Chondrocyte (in vitro differentiated cells): ENCODE results near the gene TAF13. TPM values are rescaled to one million over a fixed set of nuclear protein-coding genes. Genes with fewer than 3 reads are reported as not detected.

Experiments
- DNase-seq: peaks from one replicate; pipeline ENCODE4 v3.0.0; 2021; ENCODE audit warnings: mixed read lengths, low spot score
- H3K27ac Mint-ChIP-seq: one replicate; pipeline ENCODE4 v1.8.0; 2021; ENCODE audit warnings: mild to moderate bottlenecking, moderate library complexity, mixed read lengths; ENCODE audit not compliant: unreplicated experiment
- H3K27me3 Mint-ChIP-seq: 2 replicates; pipeline ENCODE4 v1.8.0; 2021; ENCODE audit warnings: low read depth, mixed read lengths
- H3K36me3 Mint-ChIP-seq: 2 replicates; pipeline ENCODE4 v1.8.0; 2021; ENCODE audit warnings: low read depth, mixed read lengths
- H3K4me1 Mint-ChIP-seq: 2 replicates; pipeline ENCODE4 v1.8.0; 2021; ENCODE audit warnings: low read depth, mild to moderate bottlenecking, mixed read lengths
- H3K4me3 Mint-ChIP-seq: one replicate; pipeline ENCODE4 v1.8.0; 2021; ENCODE audit warnings: mild to moderate bottlenecking, moderate library complexity, mixed read lengths; ENCODE audit not compliant: unreplicated experiment
- H3K9me3 Mint-ChIP-seq: 2 replicates; pipeline ENCODE4 v1.8.0; 2021; ENCODE audit warnings: low read depth, mixed read lengths
- CTCF ChIP-seq: fragments of 200-600 bp; sonication (generic); IDR thresholded peaks from 2 replicates; pipeline ENCODE4 v1.5.0; 2021; ENCODE audit warnings: antibody characterized with exemption, mild to moderate bottlenecking, moderate library complexity
- total RNA-seq: library from RNA; stranded (reverse); gene quantifications from 3 replicates; pipeline ENCODE4 v1.2.1, GENCODE V29; 2021

Gene TAF13
- total RNA-seq, 1 donor from 2014 or later, result 82.9 TPM

GRCh38 chr1:109078317-109078716 is 2.5 kb upstream of the TAF13 start:
- TF ChIP-seq CTCF, result no peak
- Mint-ChIP-seq H3K27me3 (no peaks in the 10 kb centered on the region), H3K36me3 (peaks cover 2% of the 10 kb centered on the region), H3K27ac (no peak overlapping the region), H3K9me3 (no peaks in the 10 kb centered on the region), H3K4me3 (no peak overlapping the region), H3K4me1 (peaks cover 29% of the 10 kb centered on the region)
- no peak for DNase-seq

- Mint-ChIP-seq H3K36me3 (peaks cover 18% of the 10 kb centered on the region), H3K4me3 (no peak overlapping the region), H3K4me1 (peaks cover 25% of the 10 kb centered on the region), H3K9me3 (no peaks in the 10 kb centered on the region), H3K27me3 (no peaks in the 10 kb centered on the region), H3K27ac (no peak overlapping the region)
- no peak for TF ChIP-seq CTCF
- DNase-seq, result no peak
These were observed 6.5 kb downstream of the TAF13 start for GRCh38 chr1:109069294-109069693.

GRCh38 chr1:109067883-109068282 is 7.9 kb downstream of the TAF13 start:
- Mint-ChIP-seq H3K36me3 (peaks cover 16% of the 10 kb centered on the region), H3K27ac (no peak overlapping the region)

GRCh38 chr1:109065137-109065536 is 10.7 kb downstream of the TAF13 start:
- H3K4me1 Mint-ChIP-seq, result peaks cover 4% of the 10 kb centered on the region
- no peak overlapping the region for H3K27ac Mint-ChIP-seq
- DNase-seq, result no peak
- peaks cover 15% of the 10 kb centered on the region for H3K36me3 Mint-ChIP-seq
- no peak for TF ChIP-seq CTCF
- no peak overlapping the region for H3K4me3 Mint-ChIP-seq
- no peaks in the 10 kb centered on the region for H3K27me3 Mint-ChIP-seq
- H3K9me3 Mint-ChIP-seq, result no peaks in the 10 kb centered on the region

More at GRCh38 chr1:109067883-109068282, 7.9 kb downstream of the TAF13 start:
- H3K4me1 Mint-ChIP-seq, result peaks cover 12% of the 10 kb centered on the region
- no peak for TF ChIP-seq CTCF
- H3K4me3 Mint-ChIP-seq, result no peak overlapping the region
- no peaks in the 10 kb centered on the region for H3K27me3 Mint-ChIP-seq
- no peak for DNase-seq
- H3K9me3 Mint-ChIP-seq, result no peaks in the 10 kb centered on the region

- DNase-seq, result no peak
- Mint-ChIP-seq H3K27ac (no peak overlapping the region), H3K9me3 (no peaks in the 10 kb centered on the region), H3K36me3 (peaks cover 8% of the 10 kb centered on the region), H3K27me3 (no peaks in the 10 kb centered on the region), H3K4me3 (no peak overlapping the region), H3K4me1 (no peaks in the 10 kb centered on the region)
- TF ChIP-seq CTCF, result no peak
These were observed 14.6 kb downstream of the TAF13 start for GRCh38 chr1:109061183-109061582.
